Activated CD8-positive, alpha-beta T cell treated with anti-CD3 and anti-CD28 coated beads for 36 hours (primary cell): ENCODE data around the gene COL11A2. TPM values are rescaled to one million over a fixed set of nuclear protein-coding genes. Genes with fewer than 3 reads are reported as not detected.

ENCODE experiments used
- ATAC-seq: fragments of 200-7000 bp; cut with Tn5 transposase; one replicate; pipeline ENCODE4 v1.10.0; 2021; ENCODE audit warnings: mild to moderate bottlenecking, moderate library complexity
- CTCF ChIA-PET: fragments of 350-600 bp; sonication (Branson Sonifier 250); formaldehyde crosslinking; loops from one replicate; lab custom pipeline; 2021; ENCODE audit warnings: antibody characterized with exemption; lab: Charles Lee
- POLR2A ChIA-PET: fragments of 350-600 bp; sonication (Branson Sonifier 250); formaldehyde crosslinking; loops from one replicate; lab custom pipeline; 2021; ENCODE audit warnings: antibody characterized with exemption; lab: Charles Lee
- DNase-seq: peaks from one replicate; pipeline ENCODE4 v3.0.0-alpha.2; 2020
- H3K27ac Mint-ChIP-seq: one replicate; pipeline ENCODE4 v1.8.0; 2021; ENCODE audit warnings: mild to moderate bottlenecking, mixed read lengths
- H3K27me3 Mint-ChIP-seq: one replicate; pipeline ENCODE4 v1.8.0; 2021; ENCODE audit warnings: mixed read lengths
- H3K36me3 Mint-ChIP-seq: one replicate; pipeline ENCODE4 v1.8.0; 2021; ENCODE audit warnings: low read depth, mixed read lengths
- H3K4me1 Mint-ChIP-seq: one replicate; pipeline ENCODE4 v1.8.0; 2021; ENCODE audit warnings: low read depth, mixed read lengths
- H3K4me3 Mint-ChIP-seq: one replicate; pipeline ENCODE4 v1.8.0; 2021; ENCODE audit warnings: mild to moderate bottlenecking, moderate library complexity, mixed read lengths
- H3K9me3 Mint-ChIP-seq: one replicate; pipeline ENCODE4 v1.8.0; 2021; ENCODE audit warnings: mixed read lengths
- CTCF ChIP-seq: fragments of 200-600 bp; IDR thresholded peaks from one replicate; pipeline ENCODE4 v1.8.0; 2022; ENCODE audit warnings: antibody characterized with exemption, mild to moderate bottlenecking
- intact Hi-C: fragments of 100-400 bp; cut with micrococcal nuclease; formaldehyde crosslinking; loops from one replicate; pipeline ENCODE4 v1.10.0; 2022
- total RNA-seq, 2 experiments: library from RNA; stranded (reverse); gene quantifications; one replicate each; pipeline ENCODE4 v1.2.3, GENCODE V29; 2021

Gene COL11A2
- total RNA-seq, 2 experiments from 2014 or later: 1.3 to 1.4 TPM

- ChIA-PET CTCF (interaction anchor here (0.6 to 7.0 kb wide), 18 partner anchors 9 to 221 kb away, joined by 3 to 75 read pairs (median 4); partner anchors contain the start of genes B3GALT4, RPS18 and VPS52), POLR2A (interaction anchor here (1.6 kb wide), 1 partner anchor 126 kb away, joined by 7 read pairs; no protein-coding TSS in a partner anchor)
- Mint-ChIP-seq H3K36me3 (peaks cover 1% of the 10 kb centered on the region), H3K4me1 (no peaks in the 10 kb centered on the region), H3K4me3 (no peak overlapping the region), H3K27me3 (peaks cover 3% of the 10 kb centered on the region), H3K27ac (no peak overlapping the region), H3K9me3 (peaks cover 4% of the 10 kb centered on the region)
- no peak for TF ChIP-seq CTCF
- intact Hi-C loops: loop anchor here (2.0 kb wide), 1 partner anchor 126 kb away; no protein-coding TSS in a partner anchor
- DNase-seq (no peak), ATAC-seq (no peak)
These were observed 69.1 kb downstream of the COL11A2 start for GRCh38 chr6:33123181-33123580.

GRCh38 chr6:33120001-33120400 is 72.3 kb downstream of the COL11A2 start:
- Mint-ChIP-seq H3K27me3 (peaks cover 33% of the 10 kb centered on the region), H3K27ac (no peak overlapping the region), H3K9me3 (peaks cover 4% of the 10 kb centered on the region), H3K4me3 (no peak overlapping the region), H3K4me1 (peaks cover 11% of the 10 kb centered on the region), H3K36me3 (peaks cover 1% of the 10 kb centered on the region)
- POLR2A ChIA-PET: interaction anchor here (0.8 to 1.1 kb wide), 3 partner anchors 130 to 152 kb away, joined by 3 read pairs; partner anchors contain the start of genes RPS18 and VPS52
- ATAC-seq (no peak), DNase-seq (no peak)
- CTCF ChIA-PET: interaction anchor here (0.9 to 5.2 kb wide), 15 partner anchors 9 to 255 kb away, joined by 3 to 34 read pairs (median 5); no protein-coding TSS in a partner anchor
- no peak for TF ChIP-seq CTCF
- intact Hi-C loops: no loop called here

DNA sequence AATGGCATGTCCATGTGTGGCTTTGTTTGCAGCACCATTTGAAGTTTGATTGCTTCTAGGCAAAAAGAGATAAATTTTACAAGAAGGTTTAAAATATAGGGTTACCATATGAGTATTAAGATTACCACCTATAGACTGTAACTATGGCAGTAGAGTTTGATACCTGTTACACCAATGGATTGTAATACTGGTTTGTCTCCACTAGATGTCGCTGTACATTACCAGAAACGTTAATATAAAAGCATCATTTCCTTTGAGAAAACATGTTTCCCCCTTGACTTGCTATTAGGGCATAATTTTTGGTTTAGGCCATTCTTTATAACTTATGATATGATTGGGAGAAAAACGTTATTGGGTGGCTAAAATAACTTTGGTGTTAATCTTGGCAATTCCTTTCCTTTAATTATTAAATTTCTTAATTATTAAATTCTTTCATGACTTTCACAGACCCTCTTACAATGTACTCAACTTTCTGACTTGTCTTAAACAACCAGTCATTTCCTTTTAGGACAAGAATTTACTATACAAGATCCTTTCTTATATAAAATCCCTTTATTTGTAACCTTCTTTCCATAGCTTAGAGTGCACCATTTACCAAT is 73.6 kb downstream of the COL11A2 start:
- Mint-ChIP-seq H3K4me1 (peaks cover 11% of the 10 kb centered on the region), H3K27me3 (peaks cover 36% of the 10 kb centered on the region), H3K9me3 (peaks cover 1% of the 10 kb centered on the region), H3K36me3 (no peaks in the 10 kb centered on the region), H3K27ac (no peak overlapping the region), H3K4me3 (no peak overlapping the region)
- DNase-seq: no peak
- intact Hi-C loops: no loop called here
- ChIA-PET POLR2A (interaction anchor here (0.6 to 1.0 kb wide), 2 partner anchors 133 to 153 kb away, joined by 3 read pairs; partner anchors contain the start of genes RPS18 and VPS52), CTCF (interaction anchor here (0.7 to 5.2 kb wide), 16 partner anchors 9 to 163 kb away, joined by 3 to 34 read pairs (median 4); no protein-coding TSS in a partner anchor)
- ATAC-seq: peak; percentile 53
- TF ChIP-seq CTCF: peak; percentile 72

- DNase-seq (peak; percentile 17), ATAC-seq (no peak)
- TF ChIP-seq CTCF: no peak
- Mint-ChIP-seq H3K4me1 (peaks cover 11% of the 10 kb centered on the region), H3K9me3 (no peaks in the 10 kb centered on the region), H3K4me3 (no peak overlapping the region), H3K27me3 (peaks cover 42% of the 10 kb centered on the region), H3K27ac (no peak overlapping the region), H3K36me3 (no peaks in the 10 kb centered on the region)
- POLR2A ChIA-PET: interaction anchor here (0.7 kb wide), 1 partner anchor 213 kb away, joined by 3 read pairs; no protein-coding TSS in a partner anchor
- CTCF ChIA-PET: interaction anchor here (0.7 to 5.2 kb wide), 10 partner anchors 8 to 163 kb away, joined by 3 to 34 read pairs (median 4); no protein-coding TSS in a partner anchor
- intact Hi-C loops: no loop called here
These were observed 74.4 kb downstream of the COL11A2 start for GRCh38 chr6:33117811-33118277.
